Uterus (tissue), 2 donors: ENCODE data around the gene PWP2.

Experiments used
- POLR2A ChIP-seq, 2 donors: fragments of 450-650 bp; IDR thresholded peaks; one replicate each; pipeline ENCODE4 v1.6.1; 2016; ENCODE audit warnings: antibody characterized with exemption in 2 of 2, mild to moderate bottlenecking in 1 of 2, moderate library complexity in 1 of 2
- TF ChIP-seq, protein P1 (sequence below), 4 experiments: fragments of 200-600 bp in 2 of 4; fragments of 450-650 bp in 2 of 4; sonication (generic) in 2 of 4; IDR thresholded peaks; one replicate each; pipeline ENCODE4 v1.5.1; 2016 to 2019; ENCODE audit warnings: antibody characterized with exemption in 4 of 4, mild to moderate bottlenecking in 2 of 4, moderate library complexity in 1 of 4

DNA sequence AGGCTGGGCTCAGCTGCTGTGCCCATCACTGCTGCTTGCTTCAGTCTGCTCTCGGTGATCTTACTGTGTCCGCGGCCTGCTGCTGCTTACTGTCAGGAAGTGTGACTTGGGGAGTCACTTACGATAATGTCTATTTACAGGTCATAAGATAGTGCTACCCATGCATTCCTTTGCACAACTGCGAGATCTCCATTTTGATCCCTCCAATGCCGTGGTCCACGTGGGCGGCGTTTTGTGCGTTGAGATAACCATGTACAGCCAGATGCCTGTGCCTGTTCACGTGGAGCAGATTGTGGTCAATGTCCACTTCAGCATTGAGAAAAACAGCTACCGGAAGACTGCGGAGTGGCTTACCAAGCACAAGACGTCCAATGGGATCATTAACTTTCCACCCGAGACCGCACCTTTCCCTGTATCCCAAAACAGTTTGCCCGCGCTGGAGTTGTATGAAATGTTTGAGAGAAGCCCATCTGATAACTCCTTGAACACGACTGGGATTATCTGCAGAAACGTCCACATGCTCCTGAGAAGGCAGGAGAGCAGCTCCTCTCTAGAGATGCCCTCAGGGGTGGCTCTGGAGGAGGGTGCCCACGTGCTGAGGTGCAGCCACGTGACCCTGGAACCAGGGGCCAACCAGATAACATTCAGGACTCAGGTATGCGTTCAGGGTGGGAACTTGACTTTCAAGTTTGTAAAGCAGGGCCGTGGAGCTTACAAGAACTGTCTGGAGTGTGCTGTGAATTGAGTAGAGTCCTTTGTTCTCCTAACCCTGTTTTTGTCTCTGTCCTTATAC, 24.4 kb upstream of the PWP2 start:
- no peak for TF ChIP-seq POLR2A (IDR thresholded peaks at IDR 0.05)
- TF ChIP-seq, protein P1, sequence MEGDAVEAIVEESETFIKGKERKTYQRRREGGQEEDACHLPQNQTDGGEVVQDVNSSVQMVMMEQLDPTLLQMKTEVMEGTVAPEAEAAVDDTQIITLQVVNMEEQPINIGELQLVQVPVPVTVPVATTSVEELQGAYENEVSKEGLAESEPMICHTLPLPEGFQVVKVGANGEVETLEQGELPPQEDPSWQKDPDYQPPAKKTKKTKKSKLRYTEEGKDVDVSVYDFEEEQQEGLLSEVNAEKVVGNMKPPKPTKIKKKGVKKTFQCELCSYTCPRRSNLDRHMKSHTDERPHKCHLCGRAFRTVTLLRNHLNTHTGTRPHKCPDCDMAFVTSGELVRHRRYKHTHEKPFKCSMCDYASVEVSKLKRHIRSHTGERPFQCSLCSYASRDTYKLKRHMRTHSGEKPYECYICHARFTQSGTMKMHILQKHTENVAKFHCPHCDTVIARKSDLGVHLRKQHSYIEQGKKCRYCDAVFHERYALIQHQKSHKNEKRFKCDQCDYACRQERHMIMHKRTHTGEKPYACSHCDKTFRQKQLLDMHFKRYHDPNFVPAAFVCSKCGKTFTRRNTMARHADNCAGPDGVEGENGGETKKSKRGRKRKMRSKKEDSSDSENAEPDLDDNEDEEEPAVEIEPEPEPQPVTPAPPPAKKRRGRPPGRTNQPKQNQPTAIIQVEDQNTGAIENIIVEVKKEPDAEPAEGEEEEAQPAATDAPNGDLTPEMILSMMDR (IDR thresholded peaks at IDR 0.05) = no peak
